WI38 (cell line): ENCODE data around the gene WNT4.

Experiments
- H3K4me3 ChIP-seq: 2 replicates; pipeline ENCODE4 v1.5.1; 2011; ENCODE audit warnings: low read depth, mild to moderate bottlenecking, control low read depth, low read length
- CTCF ChIP-seq: IDR thresholded peaks from 2 replicates; pipeline ENCODE4 v1.5.1; 2012; ENCODE audit warnings: low read depth, mild to moderate bottlenecking, control low read depth, low read length

The WNT4 gene

GRCh38 chr1:22090867-22091266, 52.0 kb downstream of the WNT4 start:
- no peak overlapping the region for H3K4me3 ChIP-seq
- no peak for TF ChIP-seq CTCF

GRCh38 chr1:22089787-22090186, 53.1 kb downstream of the WNT4 start:
- no peak for TF ChIP-seq CTCF
- no peak overlapping the region for H3K4me3 ChIP-seq

GRCh38 chr1:22089134-22089571, 53.7 kb downstream of the WNT4 start:
- no peak overlapping the region for H3K4me3 ChIP-seq
- no peak for TF ChIP-seq CTCF

GRCh38 chr1:22088331-22088730, 54.6 kb downstream of the WNT4 start:
- no peak overlapping the region for H3K4me3 ChIP-seq
- no peak for TF ChIP-seq CTCF

GRCh38 chr1:22080191-22080590, 62.7 kb downstream of the WNT4 start:
- no peak overlapping the region for H3K4me3 ChIP-seq
- no peak for TF ChIP-seq CTCF

GRCh38 chr1:22078133-22078532, 64.8 kb downstream of the WNT4 start:
- no peak for TF ChIP-seq CTCF
- H3K4me3 ChIP-seq, result no peak overlapping the region

- TF ChIP-seq CTCF, result no peak
- no peak overlapping the region for H3K4me3 ChIP-seq
Measured at GRCh38 chr1:22077728-22078127, 65.2 kb downstream of the WNT4 start.
